Progenitor cell of endocrine pancreas (in vitro differentiated cells): ENCODE results near the gene DLEC1. TPM values are rescaled to one million over a fixed set of nuclear protein-coding genes. Genes with fewer than 3 reads are reported as not detected.
"Not testable (repeated sequence)": the region's sequence is repeated elsewhere in the genome, so short reads cannot be mapped to it uniquely, and the experiment has no call there.

Experiments used
- DNase-seq: peaks from one replicate; pipeline ENCODE4 v3.0.0; 2021; ENCODE audit warnings: low spot score; ENCODE audit not compliant: unreplicated experiment
- H3K27ac Mint-ChIP-seq: 2 replicates; pipeline ENCODE4 v1.8.0; 2021; ENCODE audit warnings: mild to moderate bottlenecking, moderate library complexity, mixed read lengths
- H3K27me3 Mint-ChIP-seq: 2 replicates; pipeline ENCODE4 v1.8.0; 2021; ENCODE audit warnings: mixed read lengths
- H3K36me3 Mint-ChIP-seq: 2 replicates; pipeline ENCODE4 v1.8.0; 2022; ENCODE audit warnings: mixed read lengths; ENCODE audit not compliant: insufficient read depth
- H3K4me1 Mint-ChIP-seq: 2 replicates; pipeline ENCODE4 v1.8.0; 2021; ENCODE audit warnings: low read depth, mixed read lengths
- H3K4me3 Mint-ChIP-seq: 2 replicates; pipeline ENCODE4 v1.8.0; 2021; ENCODE audit warnings: low read depth, mild to moderate bottlenecking, moderate library complexity, mixed read lengths
- H3K9me3 Mint-ChIP-seq: 2 replicates; pipeline ENCODE4 v1.8.0; 2021; ENCODE audit warnings: low read depth, mixed read lengths
- total RNA-seq: library from RNA; stranded (reverse); gene quantifications from 2 replicates; pipeline ENCODE4 v1.2.1, GENCODE V29; 2021
- TF ChIP-seq, protein P1 (sequence below): fragments of 200-600 bp; sonication (generic); IDR thresholded peaks from one replicate; pipeline ENCODE4 v1.5.0; 2021; ENCODE audit warnings: antibody characterized with exemption, mild to moderate bottlenecking; ENCODE audit not compliant: unreplicated experiment

DLEC1 gene
- total RNA-seq, 1 donor from 2014 or later, result 1.3 TPM

DNA sequence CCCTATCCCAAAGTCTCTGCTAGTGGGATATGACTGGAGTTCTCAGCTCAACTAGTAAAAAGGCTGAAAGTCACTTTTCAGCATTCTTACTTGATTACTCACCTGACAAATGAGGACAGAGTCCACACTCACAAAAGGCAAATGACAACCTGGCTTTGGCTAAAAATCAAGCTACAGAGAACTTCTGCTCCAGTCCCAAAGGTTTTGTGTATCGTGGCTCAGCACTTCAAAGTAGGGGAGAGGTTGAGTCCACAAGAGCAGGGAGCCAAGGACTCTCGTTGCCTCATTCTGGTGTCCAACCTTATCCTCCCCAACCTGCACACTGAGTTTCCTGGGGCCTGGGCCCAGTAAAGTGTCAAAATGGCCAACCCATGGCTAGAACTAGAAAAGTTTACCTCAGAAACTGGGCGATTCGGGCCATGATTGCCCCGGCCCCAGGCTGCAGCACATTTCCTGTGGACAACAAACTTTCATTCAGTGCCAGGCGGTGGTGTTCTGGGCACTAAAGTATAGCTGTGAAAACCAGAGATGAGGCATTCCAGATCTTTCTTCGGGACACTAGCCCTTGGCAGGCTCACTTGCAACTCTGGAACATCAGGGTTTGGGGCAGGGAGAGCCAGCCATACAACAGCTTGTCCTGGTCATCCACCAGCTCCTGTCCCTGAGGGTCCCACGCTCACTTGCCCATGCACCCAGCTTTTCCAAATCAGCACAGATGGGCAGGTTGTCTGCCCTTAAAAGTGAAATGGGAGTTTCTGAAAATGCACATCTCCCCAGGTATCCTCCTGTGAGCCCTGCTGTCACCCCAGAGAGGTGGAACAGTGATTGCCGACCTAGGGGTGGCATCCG, 94.8 kb downstream of the DLEC1 start:
- no peaks in the 10 kb centered on the region for H3K9me3 Mint-ChIP-seq
- H3K27ac Mint-ChIP-seq, result peak overlapping the region; percentile 58
- peaks cover 50% of the 10 kb centered on the region for H3K4me1 Mint-ChIP-seq
- TF ChIP-seq, protein P1, sequence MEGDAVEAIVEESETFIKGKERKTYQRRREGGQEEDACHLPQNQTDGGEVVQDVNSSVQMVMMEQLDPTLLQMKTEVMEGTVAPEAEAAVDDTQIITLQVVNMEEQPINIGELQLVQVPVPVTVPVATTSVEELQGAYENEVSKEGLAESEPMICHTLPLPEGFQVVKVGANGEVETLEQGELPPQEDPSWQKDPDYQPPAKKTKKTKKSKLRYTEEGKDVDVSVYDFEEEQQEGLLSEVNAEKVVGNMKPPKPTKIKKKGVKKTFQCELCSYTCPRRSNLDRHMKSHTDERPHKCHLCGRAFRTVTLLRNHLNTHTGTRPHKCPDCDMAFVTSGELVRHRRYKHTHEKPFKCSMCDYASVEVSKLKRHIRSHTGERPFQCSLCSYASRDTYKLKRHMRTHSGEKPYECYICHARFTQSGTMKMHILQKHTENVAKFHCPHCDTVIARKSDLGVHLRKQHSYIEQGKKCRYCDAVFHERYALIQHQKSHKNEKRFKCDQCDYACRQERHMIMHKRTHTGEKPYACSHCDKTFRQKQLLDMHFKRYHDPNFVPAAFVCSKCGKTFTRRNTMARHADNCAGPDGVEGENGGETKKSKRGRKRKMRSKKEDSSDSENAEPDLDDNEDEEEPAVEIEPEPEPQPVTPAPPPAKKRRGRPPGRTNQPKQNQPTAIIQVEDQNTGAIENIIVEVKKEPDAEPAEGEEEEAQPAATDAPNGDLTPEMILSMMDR, result no peak
- H3K4me3 Mint-ChIP-seq, result peak overlapping the region; percentile 56
- peaks cover 10% of the 10 kb centered on the region for H3K36me3 Mint-ChIP-seq
- H3K27me3 Mint-ChIP-seq, result no peaks in the 10 kb centered on the region
- DNase-seq, result no peak

- Mint-ChIP-seq H3K27ac (peak overlapping the region; percentile 79), H3K4me3 (peak overlapping the region; percentile 98), H3K4me1 (peaks cover 56% of the 10 kb centered on the region)
- not testable (repeated sequence) for H3K36me3 Mint-ChIP-seq, H3K27me3 Mint-ChIP-seq, DNase-seq, H3K9me3 Mint-ChIP-seq
These were observed 95.6 kb downstream of the DLEC1 start for GRCh38 chr3:38134517-38135143.

DNA sequence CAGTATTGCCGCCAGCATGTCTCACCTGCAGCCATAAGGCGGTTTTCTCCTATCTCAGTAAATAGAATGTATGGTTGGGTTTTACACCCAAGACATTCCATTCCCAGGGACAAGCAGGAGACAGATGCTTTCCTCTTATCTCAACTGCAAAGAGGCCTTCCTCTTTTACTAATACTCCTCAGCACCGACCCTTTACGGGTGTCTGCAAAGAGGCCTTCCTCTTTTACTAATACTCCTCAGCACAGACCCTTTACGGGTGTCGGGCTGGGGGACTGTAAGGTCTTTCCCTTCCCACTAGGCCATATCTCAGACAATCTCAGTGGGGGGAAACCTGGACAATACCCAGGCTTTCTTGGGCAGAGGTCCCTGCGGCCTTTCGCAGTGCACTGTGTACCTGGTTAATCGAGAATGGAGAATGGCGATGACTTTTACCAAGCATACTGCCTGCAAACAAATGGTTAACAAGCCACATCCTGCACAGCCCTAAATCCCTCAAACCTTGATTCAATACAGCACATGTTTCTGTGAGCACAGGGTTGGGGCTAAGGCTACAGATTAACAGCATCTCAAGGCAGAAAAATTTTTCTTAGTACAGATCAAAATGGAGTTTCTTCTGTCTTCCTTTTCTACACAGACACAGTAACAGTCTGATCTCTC, 96.7 kb downstream of the DLEC1 start:
- not testable (repeated sequence) for H3K27me3 Mint-ChIP-seq, H3K36me3 Mint-ChIP-seq, H3K9me3 Mint-ChIP-seq, DNase-seq
- H3K4me3 Mint-ChIP-seq, result peak overlapping the region; percentile 98
- H3K27ac Mint-ChIP-seq, result peak overlapping the region; percentile 98
- H3K4me1 Mint-ChIP-seq, result peaks cover 58% of the 10 kb centered on the region

GRCh38 chr3:38136393-38136776, 97.4 kb downstream of the DLEC1 start:
- Mint-ChIP-seq H3K27me3 (no peaks in the 10 kb centered on the region), H3K36me3 (peaks cover 8% of the 10 kb centered on the region), H3K4me3 (peak overlapping the region; percentile 98), H3K27ac (peak overlapping the region; percentile 98), H3K9me3 (no peaks in the 10 kb centered on the region), H3K4me1 (peaks cover 58% of the 10 kb centered on the region)
- TF ChIP-seq, protein P1, result no peak
- no peak for DNase-seq

- H3K4me3 Mint-ChIP-seq, result peak within 1 kb of the TSS; percentile 98
- H3K4me1 Mint-ChIP-seq, result peaks cover 56% of the 10 kb centered on the region
- peaks cover 7% of the 10 kb centered on the region for H3K36me3 Mint-ChIP-seq
- no peaks in the 10 kb centered on the region for H3K9me3 Mint-ChIP-seq
- DNase-seq, result peak; percentile 96
- no peaks in the 10 kb centered on the region for H3K27me3 Mint-ChIP-seq
- peak within 1 kb of the TSS; percentile 98 for H3K27ac Mint-ChIP-seq
- TF ChIP-seq, protein P1, result no peak
These were observed 98.0 kb downstream of the DLEC1 start, which contains the start of gene ACAA1 for GRCh38 chr3:38136777-38137614. ACAA1 (minus strand) TSS chr3:38137127; CDS start chr3:38137035, 92 bp downstream.
